ENCODE measurements around the gene GPR55.

The GPR55 gene

DNA sequence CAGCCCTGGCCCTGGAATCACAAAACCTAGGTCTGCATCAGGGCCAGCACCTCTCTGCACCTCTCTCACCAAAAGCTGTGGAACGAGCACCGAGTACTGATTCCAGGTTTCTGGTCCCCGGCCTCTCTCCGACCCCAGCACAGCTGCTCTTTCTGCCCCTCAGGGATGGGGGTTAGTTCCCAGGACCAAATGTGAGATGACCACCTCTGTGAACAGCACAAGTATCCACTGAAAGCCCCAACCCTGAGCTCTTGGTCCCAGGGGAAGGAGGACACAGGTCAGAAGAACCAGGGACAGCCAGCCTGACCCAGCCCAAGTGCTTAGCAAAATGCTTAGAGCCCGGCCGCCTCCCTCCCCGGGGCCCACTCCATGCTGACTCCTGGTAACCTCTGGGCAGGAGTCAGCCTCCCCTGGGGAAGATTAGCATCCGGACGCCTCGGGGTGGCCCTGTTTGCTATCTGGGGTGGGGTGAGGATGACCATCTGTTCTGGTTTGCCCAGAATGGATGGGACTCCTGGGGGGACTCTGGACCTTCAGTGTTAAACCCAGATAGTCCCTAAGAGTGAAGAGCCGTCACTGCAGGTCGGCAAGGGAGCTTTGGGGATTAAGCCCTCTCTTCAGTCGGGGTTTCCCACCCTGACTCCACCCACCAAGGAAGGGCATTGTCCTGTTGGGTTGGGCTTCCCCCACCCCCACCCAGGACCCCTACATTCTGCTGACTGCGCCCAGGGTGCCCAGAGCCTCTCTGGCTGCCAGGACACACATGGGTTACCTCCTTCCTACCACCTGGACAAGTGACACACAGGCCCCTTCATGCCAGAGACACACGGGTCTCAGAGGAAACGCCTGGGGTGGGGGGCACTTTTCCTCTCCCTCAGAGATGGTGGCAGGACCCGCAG is 9.4 kb upstream of the GPR55 start:
- no peak for DNase-seq (ENCODE audit: low read depth)

DNA sequence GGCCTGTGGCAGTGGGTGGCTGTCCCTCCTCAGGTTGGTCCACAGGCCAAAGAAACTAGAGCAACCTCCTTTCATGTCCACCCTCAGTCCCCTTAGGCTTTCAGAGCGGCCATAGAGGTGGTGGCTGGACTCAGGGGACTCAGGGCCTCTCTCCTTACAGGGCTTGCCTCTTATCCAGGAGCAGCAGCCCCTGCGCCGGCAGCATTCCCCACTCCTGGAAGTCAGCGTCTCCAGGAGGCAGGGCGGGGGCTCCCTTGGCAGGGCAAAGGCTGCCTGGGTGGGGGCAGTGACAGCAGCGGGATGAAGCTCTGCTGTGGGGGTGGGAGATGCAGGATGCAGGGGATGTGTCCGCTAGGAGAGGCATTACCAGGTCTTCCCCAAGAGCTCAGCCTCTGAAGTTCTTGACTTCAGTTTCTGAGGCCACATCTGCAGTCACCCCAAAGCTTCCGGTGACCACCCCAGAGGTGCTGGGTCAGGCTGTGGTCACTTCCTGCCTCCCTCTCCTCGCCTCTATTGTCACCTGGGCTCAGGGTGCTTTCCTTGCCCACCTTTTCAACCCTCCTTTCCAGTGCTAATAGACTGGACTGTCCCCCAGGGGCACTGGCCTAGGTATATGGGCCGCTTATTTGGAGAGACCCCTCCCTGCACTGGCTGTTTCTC is 8.6 kb upstream of the GPR55 start:
- DNase-seq (ENCODE audit: low read depth) = no peak

GRCh38 chr2:230932556-230933511 is 7.8 kb upstream of the GPR55 start:
- no peak for DNase-seq (ENCODE audit: low read depth)

DNA sequence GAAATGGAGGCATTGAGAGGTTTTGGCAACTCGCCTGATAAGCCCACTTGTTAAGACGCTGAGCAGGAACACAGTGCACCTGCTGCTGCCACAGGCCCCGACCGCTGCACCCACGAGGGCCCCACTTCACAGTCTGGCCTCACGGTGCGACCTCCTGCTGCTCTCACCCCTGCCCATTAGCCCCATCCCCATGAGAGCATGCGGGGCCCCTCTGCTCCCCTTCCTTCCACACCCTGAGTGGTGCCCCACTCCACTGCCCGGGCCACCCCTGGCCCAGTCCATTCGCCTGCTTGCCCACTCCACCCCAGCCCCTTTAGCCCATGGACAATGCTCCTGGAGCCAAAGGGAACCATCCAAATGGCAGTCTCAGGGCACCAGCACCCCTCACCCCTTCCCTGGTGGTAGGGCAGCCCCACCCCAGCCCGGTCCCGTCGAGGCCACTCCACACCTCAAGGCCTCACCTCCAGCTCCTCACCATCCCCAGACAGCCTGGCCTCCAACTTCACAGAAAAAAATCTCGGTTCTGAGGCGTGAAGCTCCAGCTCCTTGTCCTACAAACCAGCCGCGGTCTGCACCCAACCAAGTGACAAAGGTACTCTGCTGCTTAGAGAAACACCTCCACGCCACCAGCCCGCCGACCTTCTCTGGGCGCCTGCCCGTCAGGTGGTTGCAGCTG is 6.7 kb upstream of the GPR55 start:
- no peak for DNase-seq (ENCODE audit: low read depth)

DNA sequence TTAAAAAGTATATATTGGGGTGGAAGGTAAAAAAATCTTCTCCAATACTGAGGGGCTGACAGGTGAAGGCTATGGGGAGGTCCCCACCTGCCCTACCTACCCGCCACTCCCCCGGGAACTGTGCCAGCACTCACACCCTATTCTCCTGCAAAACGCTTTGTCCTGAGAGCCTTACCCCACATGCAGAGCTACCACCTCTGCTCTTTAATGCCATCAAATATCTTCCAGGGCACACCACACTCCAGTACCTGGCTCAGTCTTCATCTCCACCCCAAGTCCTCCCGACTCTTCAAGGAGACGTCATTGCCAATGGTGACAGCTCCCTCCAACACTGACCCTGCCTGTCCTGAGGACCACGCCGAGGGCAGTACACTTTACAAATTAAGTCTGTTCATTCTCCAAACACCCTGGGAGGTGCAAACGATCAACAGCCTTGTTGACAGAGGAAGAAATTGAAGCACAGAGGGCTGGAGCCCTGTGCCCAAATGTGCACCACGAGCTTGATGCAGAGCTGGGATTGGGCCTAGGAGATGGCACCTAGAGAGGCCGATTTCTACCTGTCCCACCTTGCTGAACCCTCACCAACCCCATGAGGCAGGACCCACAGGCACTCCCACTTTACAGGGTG is 6.0 kb upstream of the GPR55 start:
- no peak for DNase-seq (ENCODE audit: low read depth)

DNA sequence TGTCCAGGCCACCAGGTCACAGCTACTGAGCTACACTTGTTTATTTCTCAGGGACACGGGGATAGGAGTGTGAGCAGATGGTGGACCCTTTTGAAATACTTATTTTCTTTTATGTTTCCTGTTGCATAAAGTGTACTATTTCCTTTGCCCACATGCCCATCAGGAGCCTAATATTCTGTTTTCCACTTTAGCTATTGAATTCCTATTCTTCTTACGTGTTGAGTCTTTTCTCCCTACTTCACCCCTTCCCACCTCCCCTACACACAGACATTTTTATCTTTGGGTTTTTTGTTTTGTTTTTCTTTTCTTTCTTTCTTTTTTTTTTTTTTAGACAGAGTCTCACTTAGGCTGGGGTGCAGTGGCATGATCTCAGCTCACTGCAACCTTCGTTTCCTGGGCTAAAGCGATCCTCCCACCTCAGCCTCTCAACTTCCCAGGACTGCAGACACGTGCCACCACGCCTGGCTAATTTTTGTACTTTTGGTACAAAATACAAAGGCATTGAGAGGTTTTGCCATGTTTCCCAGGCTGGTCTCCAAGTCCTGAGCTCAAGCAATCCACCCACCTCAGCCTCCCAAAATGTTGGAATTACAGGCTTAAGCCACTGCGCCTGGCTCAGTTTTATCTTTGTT is 5.2 kb upstream of the GPR55 start:
- DNase-seq (ENCODE audit: low read depth) = no peak

- no peak for DNase-seq (ENCODE audit: low read depth)
Measured at GRCh38 chr2:230929381-230930148, 4.5 kb upstream of the GPR55 start.

DNA sequence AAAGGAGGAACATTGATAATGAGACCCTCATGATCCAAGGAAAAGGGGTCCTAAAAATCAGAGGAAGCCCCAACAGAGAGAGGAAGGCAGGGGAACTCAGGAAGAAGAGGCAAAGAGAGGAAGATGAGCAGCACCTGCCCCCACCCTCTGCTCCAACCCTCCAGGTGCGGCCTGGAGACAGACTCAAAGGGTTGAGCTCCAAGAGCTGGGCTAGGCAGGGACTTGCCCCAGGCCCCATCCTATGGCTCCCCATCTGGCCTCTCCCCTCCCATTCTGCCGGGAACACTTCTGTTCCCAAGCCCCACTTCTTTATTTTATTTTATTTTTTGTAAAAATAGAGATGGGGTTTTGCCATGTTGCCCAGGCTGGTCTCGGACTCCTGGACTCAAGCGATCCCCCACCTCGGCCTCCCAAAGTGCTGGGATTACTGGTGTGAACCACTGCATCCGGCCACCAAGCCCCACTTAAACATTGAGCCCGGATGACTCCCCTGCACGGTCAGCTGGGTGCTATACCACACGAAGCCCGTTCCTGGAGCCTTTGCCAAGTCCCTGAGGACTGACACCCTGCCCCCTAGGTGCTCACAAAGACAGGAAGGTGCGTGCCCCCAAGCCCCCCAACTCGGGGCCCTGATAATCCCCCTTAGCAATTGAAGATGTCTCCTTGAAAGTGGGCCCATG is 3.8 kb upstream of the GPR55 start:
- DNase-seq (ENCODE audit: low read depth) = no peak

GRCh38 chr2:230927711-230928341 is 2.8 kb upstream of the GPR55 start:
- DNase-seq (ENCODE audit: low read depth) = no peak

DNA sequence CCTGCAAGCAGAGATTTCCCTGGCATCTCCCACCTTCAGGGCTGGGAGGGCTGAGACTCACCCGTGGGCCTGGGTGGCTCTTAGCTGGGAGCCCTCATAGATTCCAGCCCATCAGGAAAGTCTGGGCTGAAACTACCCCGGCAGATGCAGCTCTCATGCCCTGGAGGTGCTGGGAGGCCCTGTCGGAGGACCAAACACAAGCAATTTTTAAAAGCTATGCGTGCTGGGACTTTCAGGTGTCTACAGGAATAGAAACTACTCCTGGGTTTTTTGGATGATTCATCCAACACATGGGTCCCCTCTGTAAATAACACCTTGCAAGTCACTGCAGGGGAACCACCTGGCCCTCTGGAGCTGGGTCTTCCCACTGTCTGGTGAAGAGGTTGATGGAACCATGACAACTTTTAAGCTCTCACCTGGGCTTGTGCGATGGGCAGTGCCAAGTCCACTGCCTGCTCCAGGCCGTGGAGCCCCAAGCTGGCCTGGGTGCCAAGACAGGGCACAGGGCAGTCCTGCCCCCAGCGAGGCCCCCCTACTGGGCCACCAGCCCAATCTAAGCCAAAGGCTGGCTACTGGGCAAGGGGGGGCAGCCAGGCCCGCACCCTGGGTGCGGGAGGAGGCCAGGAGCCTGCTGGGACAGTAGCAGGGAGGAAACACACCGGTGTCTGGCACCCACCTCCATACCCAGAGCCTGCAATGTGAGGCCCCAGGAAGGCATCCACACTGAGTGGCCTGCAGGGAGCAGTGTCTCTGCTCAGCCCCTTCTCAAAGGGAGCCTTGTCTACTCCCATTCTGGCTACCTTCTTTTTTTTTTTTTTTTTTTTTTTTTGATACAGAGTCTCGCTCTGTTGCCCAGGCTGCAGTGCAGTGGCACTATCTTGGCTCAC is 1.1 kb upstream of the GPR55 start:
- no peak for DNase-seq (ENCODE audit: low read depth)

DNA sequence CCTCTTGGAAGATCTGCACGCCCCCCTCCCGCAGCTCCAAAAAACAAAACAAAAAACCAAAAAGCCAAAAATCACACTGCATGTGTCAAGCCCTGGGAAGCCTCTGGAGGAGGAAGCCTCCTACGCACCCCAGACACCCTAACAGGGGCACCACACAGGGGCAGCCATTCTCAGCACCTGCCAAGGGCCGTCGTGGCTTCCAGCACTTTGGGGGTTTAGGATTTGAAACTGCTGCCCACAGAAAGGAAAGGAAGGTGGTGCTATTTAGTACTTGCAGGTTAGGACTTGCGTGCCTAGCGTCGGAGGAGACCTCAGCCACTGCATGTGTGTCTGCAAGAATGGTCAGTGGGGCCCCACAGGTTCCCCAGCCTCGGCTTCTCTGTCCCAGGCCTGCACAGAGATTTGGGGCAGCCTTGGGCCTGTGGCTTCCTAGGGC is 419 bp upstream of the GPR55 start:
- DNase-seq (ENCODE audit: low read depth) = no peak

DNA sequence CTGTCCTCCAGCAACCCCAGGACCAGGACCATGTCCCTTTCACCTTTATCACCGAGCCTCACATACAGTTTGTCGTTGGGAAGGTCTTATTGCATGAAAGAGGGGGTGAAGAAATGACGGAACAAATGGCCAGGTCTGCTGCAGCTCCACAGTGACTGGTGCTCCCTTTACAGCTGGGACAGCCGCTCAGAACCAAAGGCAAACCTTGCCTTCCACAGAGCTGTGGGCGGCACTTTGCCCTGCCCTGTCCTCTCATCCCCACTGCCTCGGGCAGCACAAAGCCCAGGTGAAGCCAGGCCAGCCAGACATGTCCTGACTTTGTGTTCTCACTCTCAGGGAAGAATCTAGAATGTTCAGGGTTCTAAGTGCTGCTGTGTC is 961 bp downstream of the GPR55 start:
- DNase-seq (ENCODE audit: low read depth) = no peak

- DNase-seq (ENCODE audit: low read depth) = no peak
Measured at GRCh38 chr2:230922951-230923717, 1.9 kb downstream of the GPR55 start.

DNA sequence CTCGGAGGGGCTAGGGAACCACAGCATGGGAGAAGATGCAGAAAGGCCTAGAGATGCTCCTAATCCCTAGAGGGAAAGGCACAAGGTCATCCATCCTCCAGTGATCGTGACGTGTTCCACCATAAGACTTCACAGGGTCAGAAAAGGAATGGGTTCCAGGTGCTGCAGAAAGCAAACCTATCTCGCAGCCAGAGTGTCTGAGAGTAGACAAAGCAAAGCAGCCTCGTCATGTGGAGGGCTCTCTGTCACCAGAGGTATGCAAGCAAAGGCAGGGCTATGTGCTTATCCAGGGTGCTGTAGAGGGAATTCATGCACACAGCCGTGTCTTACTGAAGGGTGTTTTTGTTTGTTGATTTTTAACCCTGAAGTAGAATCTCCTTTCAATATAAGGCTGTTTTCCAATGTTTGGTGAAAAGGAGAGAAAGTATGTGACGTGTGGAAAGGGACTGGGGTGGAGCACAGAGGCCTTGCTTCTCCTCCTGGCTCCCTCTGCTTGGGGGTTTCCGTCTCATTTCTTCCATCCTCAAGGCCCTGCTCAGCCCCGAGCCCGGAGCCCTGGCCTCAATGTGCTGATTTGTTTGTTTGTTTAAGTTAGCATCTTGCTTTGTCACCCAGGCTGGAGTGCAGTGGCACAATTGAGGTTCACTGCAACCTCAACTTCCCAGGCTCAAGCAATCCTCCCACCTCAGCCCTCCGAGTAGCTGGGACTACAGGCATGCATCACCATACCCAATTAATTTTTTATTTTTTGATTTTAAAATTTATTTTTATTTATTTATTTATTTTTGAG is 3.0 kb downstream of the GPR55 start:
- DNase-seq (ENCODE audit: low read depth) = no peak

DNA sequence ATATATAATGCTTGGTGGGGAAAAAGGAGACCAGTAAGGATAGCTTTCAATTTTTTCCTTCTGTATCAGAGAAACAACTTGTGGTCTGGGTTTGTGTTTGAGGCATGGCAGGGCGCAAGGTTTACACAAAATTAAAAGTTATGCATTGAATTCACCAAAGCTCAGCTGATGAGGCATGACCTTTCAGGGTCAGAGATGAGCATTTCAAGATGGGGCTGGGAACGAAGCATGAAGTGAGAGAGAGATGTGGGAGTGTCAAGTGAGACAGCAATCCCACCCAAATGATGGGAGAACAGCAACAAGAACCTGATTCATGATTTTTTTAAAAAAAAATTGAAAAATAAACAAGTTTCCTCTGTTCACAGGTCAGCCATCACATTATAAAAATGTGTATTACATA is 4.9 kb downstream of the GPR55 start:
- no peak for DNase-seq (ENCODE audit: low read depth)

DNA sequence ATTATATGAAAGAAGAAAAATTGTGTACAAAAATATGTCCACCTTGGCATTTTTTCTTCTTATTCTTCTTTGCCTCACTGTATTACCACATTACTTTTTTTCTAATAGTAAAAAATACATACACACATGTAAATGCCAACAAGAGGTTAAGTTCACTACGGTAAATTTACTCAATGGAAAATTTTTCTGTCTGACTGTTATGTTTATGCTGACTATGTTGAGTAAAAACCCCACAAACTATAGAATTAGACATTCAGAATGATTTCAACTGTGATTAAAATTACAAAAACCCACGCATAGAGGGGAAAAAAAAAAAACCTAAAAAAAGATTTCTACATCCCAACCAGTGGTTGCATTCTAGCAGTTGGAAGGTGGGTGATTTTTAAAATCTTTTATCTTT is 5.4 kb downstream of the GPR55 start:
- DNase-seq (ENCODE audit: low read depth) = no peak

Measured in activated T-helper 1 cell treated with Interleukin-2 at 50 U/mL for 16 hours (primary cell).